Activated CD4-positive, alpha-beta T cell treated with anti-CD3 and anti-CD28 coated beads, Interleukin-2, amount 50 U/mL, for 4 hours (primary cell): ENCODE measurements around the gene BCL2.
"Not testable (repeated sequence)": the region's sequence is repeated elsewhere in the genome, so short reads cannot be mapped to it uniquely, and the experiment has no call there.

Source experiments
- DNase-seq, 2 experiments: peaks; one replicate each; pipeline ENCODE4 v3.0.0-alpha.2; 2020

BCL2 gene

GRCh38 chr18:63319383-63320122 is at the start of gene BCL2:
TSS of gene BCL2 (minus strand) at chr18:63319769.
- peak in 1 of 2 experiments; percentile 37 for DNase-seq

GRCh38 chr18:63368611-63369010 is 49.0 kb upstream of the BCL2 start:
- no peak for DNase-seq

GRCh38 chr18:63367053-63367953 is 47.7 kb upstream of the BCL2 start, which contains the start of gene KDSR:
TSS of gene KDSR (minus strand) at chr18:63367206. CDS start at chr18:63367118, 88 bp downstream.
- peak; percentile 76 to 77 for DNase-seq

GRCh38 chr18:63366213-63367052 is 46.9 kb upstream of the BCL2 start:
- peak; percentile 70 to 77 for DNase-seq

- no peak for DNase-seq
Observed at GRCh38 chr18:63365876-63366212, 46.3 kb upstream of the BCL2 start.

- DNase-seq = peak; percentile 22 to 35
Observed at GRCh38 chr18:63363951-63364350, 44.4 kb upstream of the BCL2 start.

GRCh38 chr18:63363420-63363819 is 43.9 kb upstream of the BCL2 start:
- not testable (repeated sequence) for DNase-seq

- DNase-seq = no peak
Observed at GRCh38 chr18:63356272-63356896, 36.8 kb upstream of the BCL2 start.

- DNase-seq = no peak
Observed at GRCh38 chr18:63350230-63350629, 30.7 kb upstream of the BCL2 start.

- no peak for DNase-seq
Observed at GRCh38 chr18:63348508-63349136, 29.1 kb upstream of the BCL2 start.

GRCh38 chr18:63346480-63347183 is 27.1 kb upstream of the BCL2 start:
- DNase-seq = no peak

- no peak for DNase-seq
Observed at GRCh38 chr18:63346031-63346430, 26.5 kb upstream of the BCL2 start.

GRCh38 chr18:63344918-63345317 is 25.3 kb upstream of the BCL2 start:
- no peak for DNase-seq

- no peak for DNase-seq
Observed at GRCh38 chr18:63344263-63344662, 24.7 kb upstream of the BCL2 start.

GRCh38 chr18:63342206-63342605 is 22.6 kb upstream of the BCL2 start:
- no peak for DNase-seq

- DNase-seq = peak; percentile 25 to 36
Observed at GRCh38 chr18:63339920-63340484, 20.4 kb upstream of the BCL2 start.

- no peak for DNase-seq
Observed at GRCh38 chr18:63336366-63337099, 17.0 kb upstream of the BCL2 start.

GRCh38 chr18:63331105-63331504 is 11.5 kb upstream of the BCL2 start:
- DNase-seq = no peak

- no peak for DNase-seq
Observed at GRCh38 chr18:63329431-63330145, 10.0 kb upstream of the BCL2 start.

GRCh38 chr18:63326011-63326410 is 6.4 kb upstream of the BCL2 start:
- DNase-seq = no peak
